ENCODE measurements around the gene EIF5AL1.
"Not testable (repeated sequence)": the region's sequence is repeated elsewhere in the genome, so short reads cannot be mapped to it uniquely, and the experiment has no call there.

EIF5AL1 gene

GRCh38 chr10:79516532-79517205 lies 4.3 kb downstream of the EIF5AL1 start:
- not testable (repeated sequence) for DNase-seq

- DNase-seq, result not testable (repeated sequence)
These were observed 5.2 kb downstream of the EIF5AL1 start for GRCh38 chr10:79517567-79517966.

GRCh38 chr10:79521751-79522150 lies 9.4 kb downstream of the EIF5AL1 start:
- not testable (repeated sequence) for DNase-seq

- not testable (repeated sequence) for DNase-seq
These were observed 10.1 kb downstream of the EIF5AL1 start for GRCh38 chr10:79522464-79522863.

- not testable (repeated sequence) for DNase-seq
These were observed 11.0 kb downstream of the EIF5AL1 start for GRCh38 chr10:79523157-79523853.

GRCh38 chr10:79525049-79525710 lies 12.8 kb downstream of the EIF5AL1 start:
- not testable (repeated sequence) for DNase-seq

GRCh38 chr10:79528261-79528660 lies 15.9 kb downstream of the EIF5AL1 start:
- DNase-seq, result not testable (repeated sequence)

- peak; percentile 14 for DNase-seq
These were observed 21.0 kb downstream of the EIF5AL1 start for GRCh38 chr10:79533142-79533902.

GRCh38 chr10:79533903-79534175 lies 21.5 kb downstream of the EIF5AL1 start:
- DNase-seq, result not testable (repeated sequence)

GRCh38 chr10:79538311-79538710 lies 26.0 kb downstream of the EIF5AL1 start:
- DNase-seq, result not testable (repeated sequence)

GRCh38 chr10:79540930-79541329 lies 28.6 kb downstream of the EIF5AL1 start:
- DNase-seq, result not testable (repeated sequence)

- no peak for DNase-seq
These were observed 30.3 kb downstream of the EIF5AL1 start for GRCh38 chr10:79542626-79543025.

- not testable (repeated sequence) for DNase-seq
These were observed 32.1 kb downstream of the EIF5AL1 start for GRCh38 chr10:79544408-79544807.

- not testable (repeated sequence) for DNase-seq
These were observed 32.8 kb downstream of the EIF5AL1 start for GRCh38 chr10:79544926-79545659.

- DNase-seq, result not testable (repeated sequence)
These were observed 34.8 kb downstream of the EIF5AL1 start for GRCh38 chr10:79547128-79547527.

- DNase-seq, result no peak
These were observed 35.6 kb downstream of the EIF5AL1 start for GRCh38 chr10:79547973-79548372.

GRCh38 chr10:79552143-79552542 lies 39.8 kb downstream of the EIF5AL1 start:
- peak; percentile 20 for DNase-seq

GRCh38 chr10:79555354-79556309 lies 43.3 kb downstream of the EIF5AL1 start:
- DNase-seq, result no peak

- not testable (repeated sequence) for DNase-seq
These were observed 44.6 kb downstream of the EIF5AL1 start for GRCh38 chr10:79556961-79557360.

- no peak for DNase-seq
These were observed 47.4 kb downstream of the EIF5AL1 start for GRCh38 chr10:79559726-79560125.

- DNase-seq, result no peak
These were observed 47.9 kb downstream of the EIF5AL1 start, which contains the start of gene SFTPA2 for GRCh38 chr10:79560160-79560709. Gene SFTPA2, minus strand, starts transcription at chr10:79560407. Its CDS starts 924 bp downstream, at chr10:79559483.

All from T1000 (cell line).